Vagina (tissue), 2 donors: ENCODE results near the gene SCN3A. TPM values are rescaled to one million over a fixed set of nuclear protein-coding genes. Genes with fewer than 3 reads are reported as not detected.

ENCODE experiments used
- DNase-seq, 2 donors: peaks; one replicate each; pipeline ENCODE4 v3.0.0-alpha.2; 2017; ENCODE audit errors: extremely low spot score in 2 of 2
- H3K27ac ChIP-seq: fragments of 200-600 bp; sonication (generic); one replicate; pipeline ENCODE4 v1.5.1; 2019
- H3K27me3 ChIP-seq: fragments of 200-600 bp; sonication (generic); one replicate; pipeline ENCODE4 v1.5.1; 2019
- H3K36me3 ChIP-seq, 2 donors: fragments of 200-600 bp; sonication (generic); one replicate each; pipeline ENCODE4 v1.5.1; 2017 to 2019
- H3K4me1 ChIP-seq: fragments of 200-600 bp; sonication (generic); one replicate; pipeline ENCODE4 v1.5.1; 2019
- H3K4me3 ChIP-seq, 2 donors: fragments of 200-600 bp; sonication (generic); 1 replicate in 1 of 2; 2 replicates in 1 of 2; pipeline ENCODE4 v1.5.1; 2016 to 2019
- H3K9me3 ChIP-seq: fragments of 200-600 bp; sonication (generic); one replicate; pipeline ENCODE4 v1.5.1; 2019
- POLR2A ChIP-seq, 2 donors: fragments of 450-650 bp; IDR thresholded peaks; one replicate each; pipeline ENCODE4 v1.6.1; 2017; ENCODE audit warnings: antibody characterized with exemption in 2 of 2, mild to moderate bottlenecking in 2 of 2, moderate library complexity in 2 of 2
- POLR2AphosphoS5 ChIP-seq, 2 donors: sonication (generic); formaldehyde crosslinking; IDR thresholded peaks; one replicate each; pipeline ENCODE4 v1.9.0; 2017; ENCODE audit warnings: antibody characterized with exemption in 2 of 2, mild to moderate bottlenecking in 2 of 2, low read depth in 1 of 2; ENCODE audit not compliant: insufficient read depth in 1 of 2
- intact Hi-C: fragments of 100-400 bp; cut with DNase I; formaldehyde crosslinking; loops from one replicate; pipeline ENCODE4 v1.15.1; 2023
- total RNA-seq: library from RNA; depleted of rRNA; stranded (reverse); fragments of >200 nt; gene quantifications from one replicate; pipeline ENCODE4 v1.2.3, GENCODE V29; 2016
- TF ChIP-seq, protein P1 (sequence below), 3 experiments: fragments of 450-650 bp in 2 of 3; fragments of 200-600 bp in 1 of 3; sonication (generic) in 1 of 3; IDR thresholded peaks; one replicate each; pipeline ENCODE4 v1.5.1; 2017 to 2019; ENCODE audit warnings: antibody characterized with exemption in 3 of 3, mild to moderate bottlenecking in 2 of 3, moderate library complexity in 2 of 3

The SCN3A gene
- total RNA-seq, 1 donor from 2014 or later: 2.0 TPM

DNA sequence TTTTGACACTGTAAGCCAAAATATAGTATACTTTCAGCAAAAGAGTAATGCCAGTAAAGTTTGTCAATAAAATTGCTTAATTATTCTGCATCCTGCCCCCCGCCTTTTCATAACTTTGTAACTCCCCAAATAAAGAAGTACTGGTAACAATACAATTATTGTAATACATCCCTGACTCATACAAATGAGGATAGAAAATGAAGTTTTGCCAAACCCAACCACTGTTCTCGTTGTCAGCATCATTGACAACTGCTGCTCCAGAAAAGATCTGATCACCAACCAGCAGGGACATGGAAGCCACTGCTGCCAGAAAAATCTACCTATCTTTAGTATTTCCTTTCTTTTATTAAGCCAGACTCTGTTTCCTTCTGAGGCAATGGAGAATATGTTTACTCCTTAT, 27.1 kb downstream of the SCN3A start:
- no peak for DNase-seq
- intact Hi-C loops: no loop called here
- TF ChIP-seq POLR2AphosphoS5 (IDR thresholded peaks at IDR 0.05; ENCODE audit: insufficient read depth in 1 of 2, low read depth in 1 of 2) (no peak), POLR2A (IDR thresholded peaks at IDR 0.05) (no peak)
- TF ChIP-seq, protein P1, sequence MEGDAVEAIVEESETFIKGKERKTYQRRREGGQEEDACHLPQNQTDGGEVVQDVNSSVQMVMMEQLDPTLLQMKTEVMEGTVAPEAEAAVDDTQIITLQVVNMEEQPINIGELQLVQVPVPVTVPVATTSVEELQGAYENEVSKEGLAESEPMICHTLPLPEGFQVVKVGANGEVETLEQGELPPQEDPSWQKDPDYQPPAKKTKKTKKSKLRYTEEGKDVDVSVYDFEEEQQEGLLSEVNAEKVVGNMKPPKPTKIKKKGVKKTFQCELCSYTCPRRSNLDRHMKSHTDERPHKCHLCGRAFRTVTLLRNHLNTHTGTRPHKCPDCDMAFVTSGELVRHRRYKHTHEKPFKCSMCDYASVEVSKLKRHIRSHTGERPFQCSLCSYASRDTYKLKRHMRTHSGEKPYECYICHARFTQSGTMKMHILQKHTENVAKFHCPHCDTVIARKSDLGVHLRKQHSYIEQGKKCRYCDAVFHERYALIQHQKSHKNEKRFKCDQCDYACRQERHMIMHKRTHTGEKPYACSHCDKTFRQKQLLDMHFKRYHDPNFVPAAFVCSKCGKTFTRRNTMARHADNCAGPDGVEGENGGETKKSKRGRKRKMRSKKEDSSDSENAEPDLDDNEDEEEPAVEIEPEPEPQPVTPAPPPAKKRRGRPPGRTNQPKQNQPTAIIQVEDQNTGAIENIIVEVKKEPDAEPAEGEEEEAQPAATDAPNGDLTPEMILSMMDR (IDR thresholded peaks at IDR 0.05): no peak
- no peak overlapping the region for H3K4me3 ChIP-seq
- H3K9me3 ChIP-seq: no peaks in the 10 kb centered on the region
- no peaks in the 10 kb centered on the region for H3K4me1 ChIP-seq
- no peaks in the 10 kb centered on the region for H3K27me3 ChIP-seq
- H3K36me3 ChIP-seq: no peaks in the 10 kb centered on the region
- H3K27ac ChIP-seq: no peak overlapping the region

DNA sequence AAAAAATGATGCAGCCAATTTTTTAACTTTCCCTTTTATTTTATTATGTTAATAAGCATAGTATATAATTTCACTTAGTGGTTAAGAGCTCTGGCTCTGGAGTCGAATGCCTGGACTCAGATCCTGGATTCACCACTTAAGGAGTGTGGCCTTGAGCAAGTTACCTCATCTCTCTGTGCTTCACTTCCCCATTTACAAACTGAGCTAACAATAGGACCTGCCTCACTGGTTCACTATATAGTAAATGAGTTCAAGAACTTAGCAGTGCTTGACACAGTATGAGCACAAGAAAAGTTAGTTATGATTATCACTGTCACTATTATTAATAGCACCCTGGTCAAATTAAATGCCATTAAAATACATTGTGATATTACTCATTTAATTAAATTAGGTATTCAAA, 30.6 kb downstream of the SCN3A start:
- Histone ChIP-seq H3K36me3 (no peaks in the 10 kb centered on the region), H3K27me3 (no peaks in the 10 kb centered on the region), H3K9me3 (no peaks in the 10 kb centered on the region), H3K4me3 (no peak overlapping the region), H3K27ac (no peak overlapping the region), H3K4me1 (no peaks in the 10 kb centered on the region)
- intact Hi-C loops: no loop called here
- TF ChIP-seq, protein P1 (IDR thresholded peaks at IDR 0.05): no peak
- TF ChIP-seq POLR2A (IDR thresholded peaks at IDR 0.05) (no peak), POLR2AphosphoS5 (IDR thresholded peaks at IDR 0.05; ENCODE audit: insufficient read depth in 1 of 2, low read depth in 1 of 2) (no peak)
- DNase-seq: no peak

DNA sequence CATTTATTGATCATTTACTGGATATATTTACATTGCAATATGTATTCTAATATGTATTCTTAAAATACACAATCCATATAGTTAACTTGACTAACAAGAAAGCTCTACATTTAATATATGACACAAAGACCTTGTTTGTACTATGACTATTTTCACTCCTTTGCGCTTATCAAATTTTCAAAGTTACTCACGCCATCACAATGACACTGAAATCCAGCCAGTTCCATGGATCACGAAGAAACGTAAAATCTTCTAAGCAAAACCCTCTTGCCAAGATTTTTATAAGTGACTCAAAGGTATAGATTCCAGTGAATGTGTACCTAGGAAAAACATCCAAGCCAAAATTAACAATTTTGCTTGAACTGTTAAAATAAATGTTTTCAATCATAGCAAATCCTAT, 39.6 kb downstream of the SCN3A start:
- no peak for TF ChIP-seq POLR2AphosphoS5 (IDR thresholded peaks at IDR 0.05; ENCODE audit: insufficient read depth in 1 of 2, low read depth in 1 of 2)
- TF ChIP-seq, protein P1 (IDR thresholded peaks at IDR 0.05): no peak
- no peak for TF ChIP-seq POLR2A (IDR thresholded peaks at IDR 0.05)
- Histone ChIP-seq H3K9me3 (no peaks in the 10 kb centered on the region), H3K27ac (no peak overlapping the region), H3K36me3 (no peaks in the 10 kb centered on the region), H3K4me1 (no peaks in the 10 kb centered on the region), H3K4me3 (no peak overlapping the region), H3K27me3 (no peaks in the 10 kb centered on the region)
- DNase-seq: no peak
- intact Hi-C loops: no loop called here

DNA sequence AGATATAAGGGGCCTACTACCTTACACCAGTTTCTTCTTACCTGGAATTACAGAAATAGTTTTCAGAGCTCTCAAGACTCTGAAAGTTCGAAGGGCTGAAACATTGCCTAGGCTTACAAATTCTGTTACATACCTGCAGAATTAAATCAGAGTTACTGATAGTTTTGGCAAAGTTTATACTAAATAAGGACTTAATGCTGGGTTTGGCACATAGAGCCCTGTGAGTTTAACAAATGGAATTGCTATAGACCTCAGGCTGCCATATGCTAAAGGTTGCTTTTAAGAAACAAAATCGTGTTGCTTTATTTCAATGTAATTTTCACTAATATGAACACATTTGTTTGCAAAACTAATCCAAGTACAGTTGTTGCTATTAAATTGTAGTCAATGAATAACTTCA, 40.1 kb downstream of the SCN3A start:
- no peaks in the 10 kb centered on the region for H3K4me1 ChIP-seq
- H3K4me3 ChIP-seq: no peak overlapping the region
- DNase-seq: no peak
- intact Hi-C loops: no loop called here
- no peak overlapping the region for H3K27ac ChIP-seq
- H3K27me3 ChIP-seq: no peaks in the 10 kb centered on the region
- H3K9me3 ChIP-seq: no peaks in the 10 kb centered on the region
- TF ChIP-seq, protein P1 (IDR thresholded peaks at IDR 0.05): no peak
- TF ChIP-seq POLR2AphosphoS5 (IDR thresholded peaks at IDR 0.05; ENCODE audit: insufficient read depth in 1 of 2, low read depth in 1 of 2): no peak
- TF ChIP-seq POLR2A (IDR thresholded peaks at IDR 0.05): no peak
- H3K36me3 ChIP-seq: no peaks in the 10 kb centered on the region

DNA sequence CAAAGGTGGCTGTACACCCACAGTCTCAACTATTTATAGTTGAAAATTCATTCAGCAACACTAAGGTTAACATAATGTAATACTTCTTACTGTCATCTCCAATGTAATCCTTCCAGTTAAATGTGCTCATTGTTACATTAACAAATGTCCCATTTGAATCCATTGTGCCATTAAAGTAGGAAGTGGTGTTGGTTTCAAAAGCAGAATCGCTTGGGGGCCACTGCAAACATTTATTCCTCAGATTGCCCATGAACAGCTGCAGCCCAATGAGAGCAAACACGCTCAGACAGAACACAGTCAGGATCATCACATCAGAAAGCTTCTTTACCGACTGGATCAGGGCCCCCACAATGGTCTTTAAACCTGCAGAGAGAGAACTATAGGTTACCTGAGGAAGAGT, 41.4 kb downstream of the SCN3A start:
- Histone ChIP-seq H3K4me3 (no peak overlapping the region), H3K4me1 (no peaks in the 10 kb centered on the region), H3K9me3 (no peaks in the 10 kb centered on the region), H3K27me3 (no peaks in the 10 kb centered on the region), H3K36me3 (no peaks in the 10 kb centered on the region), H3K27ac (no peak overlapping the region)
- intact Hi-C loops: no loop called here
- no peak for DNase-seq
- no peak for TF ChIP-seq POLR2AphosphoS5 (IDR thresholded peaks at IDR 0.05; ENCODE audit: insufficient read depth in 1 of 2, low read depth in 1 of 2)
- TF ChIP-seq, protein P1 (IDR thresholded peaks at IDR 0.05): no peak
- no peak for TF ChIP-seq POLR2A (IDR thresholded peaks at IDR 0.05)
